ENCODE measurements around the gene CRY2.

The CRY2 gene

DNA sequence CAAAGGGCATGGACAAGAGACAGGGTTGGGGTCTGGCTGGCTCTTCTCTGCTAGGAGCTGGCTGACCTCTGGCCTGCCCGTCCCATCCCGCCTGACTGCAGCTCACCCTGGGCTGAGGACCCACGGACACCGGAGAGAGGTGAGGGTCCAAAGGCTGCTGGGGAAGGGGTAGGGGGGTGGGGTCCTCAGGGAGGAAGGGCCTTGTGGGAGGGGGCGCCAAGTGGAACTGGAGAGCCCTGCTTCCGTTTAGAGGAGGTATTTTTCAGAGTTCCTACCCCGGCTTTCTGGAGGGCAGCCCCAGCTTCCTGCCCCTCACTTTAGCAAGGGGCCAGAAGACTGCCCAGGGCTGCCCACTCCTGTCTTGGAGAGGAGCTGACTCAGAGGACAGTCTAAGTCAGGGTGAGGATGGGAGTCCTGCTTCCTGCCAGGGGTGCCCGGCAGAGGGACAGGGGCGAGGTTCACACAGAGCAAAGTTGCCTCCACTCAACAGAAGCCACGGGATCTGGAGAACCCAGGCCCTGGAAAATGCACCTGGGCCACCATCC lies 82.3 kb downstream of the CRY2 start:
- in situ Hi-C loops (cut with HindIII; ENCODE audit: low sequenced_read_pairs), result no loop called here

- in situ Hi-C loops (cut with HindIII; ENCODE audit: low sequenced_read_pairs), result no loop called here
Observed at GRCh38 chr11:45930031-45930794, 82.9 kb downstream of the CRY2 start.

DNA sequence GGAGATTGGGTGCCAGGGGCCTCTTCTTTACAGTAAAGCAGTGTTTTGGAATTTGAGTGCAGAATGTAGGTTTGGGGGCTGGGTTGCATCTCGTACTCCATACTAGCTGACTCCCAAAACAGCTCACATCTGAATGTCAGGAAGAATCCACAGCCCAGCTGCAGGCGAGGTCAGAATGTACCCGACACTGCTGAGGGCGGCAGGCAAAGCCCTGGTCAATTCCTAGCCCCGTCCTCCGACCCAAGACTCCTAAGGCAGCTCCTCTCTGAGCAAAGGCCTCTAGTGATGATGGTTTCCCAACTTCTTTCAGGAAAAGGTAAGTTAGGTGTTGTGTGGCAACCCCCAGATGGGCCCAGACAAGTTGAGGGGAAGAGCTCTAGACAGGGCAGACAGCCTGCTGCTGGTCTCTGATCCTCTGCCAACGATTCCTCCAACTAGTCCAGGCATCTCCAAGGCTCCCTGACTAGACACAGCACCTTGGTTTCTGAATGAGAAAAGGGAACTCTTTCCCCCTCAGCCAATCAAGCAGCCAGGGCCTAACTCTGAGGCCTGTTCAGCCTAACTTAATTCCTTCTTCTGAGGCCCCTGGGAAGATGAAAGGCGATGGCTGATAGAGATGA lies 83.8 kb downstream of the CRY2 start:
- in situ Hi-C loops (cut with HindIII; ENCODE audit: low sequenced_read_pairs), result no loop called here

DNA sequence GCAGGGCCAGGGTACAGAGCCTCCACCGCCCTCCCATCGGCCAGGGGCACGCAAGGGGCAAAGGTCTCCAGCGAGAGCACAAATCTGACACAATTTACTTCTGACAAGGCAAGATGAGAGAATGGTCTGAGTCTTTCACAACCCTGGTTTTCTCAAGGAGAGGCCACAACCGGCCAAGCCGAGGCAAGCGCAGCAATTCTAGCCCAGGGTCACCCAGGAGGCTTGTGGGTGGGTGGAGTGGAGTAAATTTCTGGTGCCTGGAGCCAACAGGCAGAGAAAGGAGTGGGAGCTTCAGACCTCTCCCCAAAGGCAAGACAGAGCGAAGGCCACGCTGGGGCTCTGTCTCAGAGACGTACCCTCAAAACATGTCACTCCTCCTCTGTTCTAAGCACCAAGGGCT lies 84.5 kb downstream of the CRY2 start:
- in situ Hi-C loops (cut with HindIII; ENCODE audit: low sequenced_read_pairs), result no loop called here

DNA sequence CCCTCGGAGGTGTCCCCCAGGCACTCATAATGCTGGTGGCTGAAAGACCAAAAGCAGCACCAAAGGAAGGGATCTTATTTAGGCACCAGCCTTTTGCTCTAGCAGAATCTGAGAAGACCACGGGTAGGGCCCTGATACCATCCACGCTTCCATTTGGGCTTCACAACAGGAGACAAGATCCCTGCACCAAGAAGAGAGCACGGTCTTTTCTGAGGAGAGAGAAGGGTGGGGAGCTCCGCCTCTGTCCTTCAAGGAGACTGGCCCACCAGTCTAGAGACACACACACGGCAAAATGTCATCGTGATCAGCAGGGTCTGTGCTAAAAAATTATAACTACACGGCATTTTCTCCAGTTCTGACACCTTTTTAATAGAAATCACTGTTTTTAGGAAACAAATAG lies 84.9 kb downstream of the CRY2 start:
- in situ Hi-C loops (cut with HindIII; ENCODE audit: low sequenced_read_pairs), result no loop called here
